WI38 (cell line): ENCODE results near the gene GSE1.

Source experiments
- H3K4me3 ChIP-seq: 2 replicates; pipeline ENCODE4 v1.5.1; 2011; ENCODE audit warnings: low read depth, mild to moderate bottlenecking, control low read depth, low read length
- CTCF ChIP-seq: IDR thresholded peaks from 2 replicates; pipeline ENCODE4 v1.5.1; 2012; ENCODE audit warnings: low read depth, mild to moderate bottlenecking, control low read depth, low read length

The GSE1 gene

GRCh38 chr16:85582229-85582991, 30.7 kb upstream of the GSE1 start:
- no peak overlapping the region; the same call in 1 of the 2 replicates for H3K4me3 ChIP-seq
- no peak for TF ChIP-seq CTCF

GRCh38 chr16:85583491-85584181, 29.5 kb upstream of the GSE1 start:
- no peak for TF ChIP-seq CTCF

GRCh38 chr16:85584267-85584666, 28.9 kb upstream of the GSE1 start:
- no peak overlapping the region for H3K4me3 ChIP-seq
- no peak for TF ChIP-seq CTCF

More at GRCh38 chr16:85583491-85584181, 29.5 kb upstream of the GSE1 start:
- peak overlapping the region; percentile 30 for H3K4me3 ChIP-seq

- TF ChIP-seq CTCF = no peak
- H3K4me3 ChIP-seq = no peak overlapping the region
Measured at GRCh38 chr16:85584819-85585282, 28.3 kb upstream of the GSE1 start.

DNA sequence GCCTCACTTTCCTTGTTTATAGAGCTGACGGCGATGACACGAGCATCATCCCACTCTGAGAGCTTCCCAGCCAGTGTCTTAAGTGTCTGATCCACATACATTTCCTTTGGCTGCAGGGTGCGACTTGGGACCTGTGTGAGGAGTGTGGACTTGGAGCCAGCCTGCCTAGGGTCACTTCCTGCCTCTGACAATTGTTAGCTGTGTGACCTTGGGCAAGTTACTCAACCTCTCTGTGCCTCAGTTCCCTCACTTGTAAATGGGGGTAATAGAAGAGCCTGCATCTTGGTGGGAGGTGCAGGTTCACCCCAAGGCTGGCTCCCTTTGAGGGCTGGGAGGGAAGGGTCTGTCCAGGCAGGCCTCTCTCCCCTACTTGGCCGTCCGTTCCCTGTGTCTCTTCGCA, 27.4 kb upstream of the GSE1 start:
- no peak overlapping the region for H3K4me3 ChIP-seq
- TF ChIP-seq CTCF = no peak

DNA sequence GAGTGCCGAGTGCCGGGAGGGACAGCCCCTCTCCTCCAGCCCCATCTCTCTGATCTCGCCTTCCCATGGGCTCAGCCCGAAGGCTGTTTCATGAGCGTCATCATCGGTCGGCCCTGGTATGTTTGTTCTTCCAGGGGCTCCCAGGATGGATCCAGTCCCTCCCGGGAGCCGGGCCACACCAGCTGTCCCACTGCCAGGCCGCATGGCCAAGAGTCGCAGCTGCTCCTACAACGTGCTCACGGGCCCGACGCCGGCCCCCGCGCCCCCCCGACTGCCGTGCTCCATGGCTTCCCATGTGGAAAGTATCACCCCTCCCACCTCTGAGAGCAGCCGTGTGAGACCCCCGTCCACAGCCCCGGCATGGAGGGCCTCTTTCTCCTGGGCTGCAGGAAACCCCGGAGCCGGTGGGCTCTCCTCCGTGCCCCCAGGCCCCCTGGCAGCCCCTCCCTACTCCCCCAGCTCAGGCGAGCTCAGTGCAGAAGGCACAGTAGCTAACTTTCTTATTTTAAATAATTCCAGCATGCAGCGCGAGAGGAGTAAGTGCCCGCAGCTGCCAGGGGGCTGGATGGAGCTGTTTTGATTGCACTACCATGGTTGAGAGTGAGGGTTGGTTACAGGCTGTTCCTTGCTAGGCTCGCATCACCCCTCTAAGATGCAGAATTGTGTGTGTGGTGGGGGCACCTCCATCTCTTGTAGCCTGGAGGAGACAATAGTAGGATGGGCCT, 26.6 kb upstream of the GSE1 start:
- TF ChIP-seq CTCF = no peak
- H3K4me3 ChIP-seq = no peak overlapping the region
